ENCODE data around the gene WAPL.

The WAPL gene

GRCh38 chr10:86419101-86419500 is 102.5 kb downstream of the WAPL start:
- Histone ChIP-seq H3K4me3 (no peak overlapping the region), H3K36me3 (ENCODE audit: insufficient read depth, low read length) (no peaks in the 10 kb centered on the region), H3K9me3 (ENCODE audit: low read depth, low read length) (no peaks in the 10 kb centered on the region), H3K27ac (no peak overlapping the region), H3K9ac (ENCODE audit: insufficient read length) (no peak overlapping the region)
- DNase-seq (ENCODE audit: low read depth, low spot score): no peak
- TF ChIP-seq FOXP2 (optimal IDR thresholded peaks at IDR 0.05; ENCODE audit: control extremely low read depth, extremely low read length, insufficient read depth) (no peak), EZH2 (IDR thresholded peaks at IDR 0.05) (no peak), POLR2AphosphoS5 (IDR thresholded peaks at IDR 0.05; ENCODE audit: borderline replicate concordance, low read depth, low read length) (no peak)

DNA sequence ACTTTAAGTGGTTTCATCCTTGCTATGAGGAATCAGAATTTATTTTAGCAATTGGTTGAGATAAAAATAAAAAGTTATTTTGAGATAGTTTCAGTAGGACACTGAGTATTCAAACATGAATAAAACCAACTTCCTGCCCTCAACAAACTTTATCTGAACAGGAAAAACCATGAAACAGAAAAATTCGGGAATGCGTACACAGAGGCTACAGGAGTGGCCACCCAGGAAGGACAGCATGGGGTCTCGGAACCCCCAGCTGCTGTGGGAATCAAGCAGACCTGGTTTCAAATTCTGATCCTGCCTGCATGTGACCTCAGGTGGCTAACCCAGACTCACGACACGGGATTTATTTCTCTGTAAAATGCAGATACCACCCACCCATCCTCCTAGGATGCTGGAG is 106.0 kb downstream of the WAPL start:
- TF ChIP-seq FOXP2 (optimal IDR thresholded peaks at IDR 0.05; ENCODE audit: control extremely low read depth, extremely low read length, insufficient read depth) (no peak), POLR2AphosphoS5 (IDR thresholded peaks at IDR 0.05; ENCODE audit: borderline replicate concordance, low read depth, low read length) (no peak), EZH2 (IDR thresholded peaks at IDR 0.05) (no peak)
- Histone ChIP-seq H3K9me3 (ENCODE audit: low read depth, low read length) (no peaks in the 10 kb centered on the region), H3K27ac (no peak overlapping the region), H3K9ac (ENCODE audit: insufficient read length) (no peak overlapping the region), H3K36me3 (ENCODE audit: insufficient read depth, low read length) (no peaks in the 10 kb centered on the region), H3K4me3 (no peak overlapping the region)
- no peak for DNase-seq (ENCODE audit: low read depth, low spot score)

- DNase-seq (ENCODE audit: low read depth, low spot score): no peak
- Histone ChIP-seq H3K9ac (ENCODE audit: insufficient read length) (no peak overlapping the region), H3K4me3 (no peak overlapping the region), H3K36me3 (ENCODE audit: insufficient read depth, low read length) (no peaks in the 10 kb centered on the region), H3K9me3 (ENCODE audit: low read depth, low read length) (no peaks in the 10 kb centered on the region), H3K27ac (no peak overlapping the region)
- no peak for TF ChIP-seq FOXP2 (optimal IDR thresholded peaks at IDR 0.05; ENCODE audit: control extremely low read depth, extremely low read length, insufficient read depth)
- no peak for TF ChIP-seq EZH2 (IDR thresholded peaks at IDR 0.05)
- TF ChIP-seq POLR2AphosphoS5 (IDR thresholded peaks at IDR 0.05; ENCODE audit: borderline replicate concordance, low read depth, low read length): no peak
Measured at GRCh38 chr10:86415116-86415515, 106.5 kb downstream of the WAPL start.

- H3K9ac ChIP-seq (ENCODE audit: insufficient read length): no peak overlapping the region
- TF ChIP-seq FOXP2 (optimal IDR thresholded peaks at IDR 0.05; ENCODE audit: control extremely low read depth, extremely low read length, insufficient read depth) (no peak), EZH2 (IDR thresholded peaks at IDR 0.05) (no peak), POLR2AphosphoS5 (IDR thresholded peaks at IDR 0.05; ENCODE audit: borderline replicate concordance, low read depth, low read length) (no peak)
- H3K36me3 ChIP-seq (ENCODE audit: insufficient read depth, low read length): no peaks in the 10 kb centered on the region
- H3K4me3 ChIP-seq: no peak overlapping the region
- no peak for DNase-seq (ENCODE audit: low read depth, low spot score)
- H3K9me3 ChIP-seq (ENCODE audit: low read depth, low read length): no peaks in the 10 kb centered on the region
- no peak overlapping the region for H3K27ac ChIP-seq
Measured at GRCh38 chr10:86413046-86413728, 108.4 kb downstream of the WAPL start.

- TF ChIP-seq FOXP2 (optimal IDR thresholded peaks at IDR 0.05; ENCODE audit: control extremely low read depth, extremely low read length, insufficient read depth) (no peak), EZH2 (IDR thresholded peaks at IDR 0.05) (no peak), POLR2AphosphoS5 (IDR thresholded peaks at IDR 0.05; ENCODE audit: borderline replicate concordance, low read depth, low read length) (no peak)
- Histone ChIP-seq H3K4me3 (no peak overlapping the region), H3K9ac (ENCODE audit: insufficient read length) (no peak overlapping the region), H3K36me3 (ENCODE audit: insufficient read depth, low read length) (no peaks in the 10 kb centered on the region), H3K9me3 (ENCODE audit: low read depth, low read length) (no peaks in the 10 kb centered on the region), H3K27ac (no peak overlapping the region)
- DNase-seq (ENCODE audit: low read depth, low spot score): no peak
Measured at GRCh38 chr10:86411852-86412560, 109.6 kb downstream of the WAPL start.

GRCh38 chr10:86411281-86411841 is 110.2 kb downstream of the WAPL start:
- TF ChIP-seq EZH2 (IDR thresholded peaks at IDR 0.05) (no peak), FOXP2 (optimal IDR thresholded peaks at IDR 0.05; ENCODE audit: control extremely low read depth, extremely low read length, insufficient read depth) (no peak), POLR2AphosphoS5 (IDR thresholded peaks at IDR 0.05; ENCODE audit: borderline replicate concordance, low read depth, low read length) (no peak)
- Histone ChIP-seq H3K36me3 (ENCODE audit: insufficient read depth, low read length) (no peaks in the 10 kb centered on the region), H3K9me3 (ENCODE audit: low read depth, low read length) (no peaks in the 10 kb centered on the region), H3K27ac (no peak overlapping the region), H3K4me3 (no peak overlapping the region), H3K9ac (ENCODE audit: insufficient read length) (no peak overlapping the region)
- DNase-seq (ENCODE audit: low read depth, low spot score): no peak

DNA sequence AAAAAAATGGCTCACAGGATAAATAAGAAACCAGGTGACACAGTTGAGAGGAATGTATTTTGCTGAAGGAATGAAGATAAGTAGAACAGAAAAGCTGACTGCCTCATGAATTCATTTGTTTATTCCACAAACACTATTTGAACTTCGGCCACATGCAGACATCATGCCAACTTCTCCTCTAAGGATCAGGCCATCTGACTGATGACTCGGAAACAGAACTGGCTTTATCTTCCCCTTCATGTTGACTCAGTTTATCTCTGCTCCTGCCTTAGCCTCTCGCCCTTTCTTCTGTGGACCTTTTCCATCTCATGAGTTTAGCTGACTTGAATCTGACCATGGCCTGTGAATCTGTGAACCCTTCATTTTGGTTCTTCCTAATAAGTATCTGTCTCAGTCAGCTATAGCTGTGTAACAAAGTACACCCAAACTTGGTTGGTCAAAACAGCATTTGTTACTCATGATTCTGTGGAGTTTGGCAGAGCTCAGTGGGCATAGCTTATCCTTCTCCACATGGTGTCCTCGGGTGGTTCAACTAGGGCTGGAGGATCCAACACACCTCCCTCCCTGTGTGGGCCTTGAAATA is 111.0 kb downstream of the WAPL start:
- Histone ChIP-seq H3K27ac (no peak overlapping the region), H3K4me3 (no peak overlapping the region), H3K36me3 (ENCODE audit: insufficient read depth, low read length) (no peaks in the 10 kb centered on the region), H3K9me3 (ENCODE audit: low read depth, low read length) (no peaks in the 10 kb centered on the region), H3K9ac (ENCODE audit: insufficient read length) (no peak overlapping the region)
- no peak for DNase-seq (ENCODE audit: low read depth, low spot score)
- TF ChIP-seq POLR2AphosphoS5 (IDR thresholded peaks at IDR 0.05; ENCODE audit: borderline replicate concordance, low read depth, low read length): no peak
- TF ChIP-seq EZH2 (IDR thresholded peaks at IDR 0.05): no peak
- no peak for TF ChIP-seq FOXP2 (optimal IDR thresholded peaks at IDR 0.05; ENCODE audit: control extremely low read depth, extremely low read length, insufficient read depth)

GRCh38 chr10:86409183-86409582 is 112.4 kb downstream of the WAPL start:
- H3K36me3 ChIP-seq (ENCODE audit: insufficient read depth, low read length): no peaks in the 10 kb centered on the region
- DNase-seq (ENCODE audit: low read depth, low spot score): no peak
- TF ChIP-seq POLR2AphosphoS5 (IDR thresholded peaks at IDR 0.05; ENCODE audit: borderline replicate concordance, low read depth, low read length) (no peak), FOXP2 (optimal IDR thresholded peaks at IDR 0.05; ENCODE audit: control extremely low read depth, extremely low read length, insufficient read depth) (no peak), EZH2 (IDR thresholded peaks at IDR 0.05) (no peak)

More at GRCh38 chr10:86409183-86409582, 112.4 kb downstream of the WAPL start:
- Histone ChIP-seq H3K4me3 (no peak overlapping the region), H3K9ac (ENCODE audit: insufficient read length) (no peak overlapping the region), H3K27ac (no peak overlapping the region), H3K9me3 (ENCODE audit: low read depth, low read length) (no peaks in the 10 kb centered on the region)

Measured in SK-N-MC (cell line).